HG03095 (cell line): ENCODE results near the gene RPS26.
"Not testable (repeated sequence)": the region's sequence is repeated elsewhere in the genome, so short reads cannot be mapped to it uniquely, and the experiment has no call there.

Experiments
- ATAC-seq: cut with Tn5 transposase; IDR thresholded peaks from one replicate; pipeline ENCODE4 v1.9.1; 2021; ENCODE audit warnings: moderate library complexity; ENCODE audit not compliant: unreplicated experiment

Gene RPS26

GRCh38 chr12:56041552-56042429 is at the start of gene RPS26:
RPS26 (plus strand) TSS chr12:56041918; CDS start chr12:56042167, 249 bp downstream.
- peak; percentile 90 for ATAC-seq

GRCh38 chr12:55993230-55993853 is 48.4 kb upstream of the RPS26 start:
- no peak for ATAC-seq

- no peak for ATAC-seq
These were observed 46.4 kb upstream of the RPS26 start for GRCh38 chr12:55995366-55995765.

- no peak for ATAC-seq
These were observed 45.5 kb upstream of the RPS26 start for GRCh38 chr12:55996201-55996714.

GRCh38 chr12:55996715-55997534 is 44.8 kb upstream of the RPS26 start, which contains the start of gene SUOX:
SUOX (plus strand) TSS chr12:55997276; CDS start chr12:56002222, 4,946 bp downstream.
- peak; percentile 99 for ATAC-seq

GRCh38 chr12:55997535-55997859 is 44.2 kb upstream of the RPS26 start:
- ATAC-seq, result no peak

- not testable (repeated sequence) for ATAC-seq
These were observed 42.2 kb upstream of the RPS26 start for GRCh38 chr12:55999522-55999921.

GRCh38 chr12:55999999-56000540 is 41.6 kb upstream of the RPS26 start:
- ATAC-seq, result not testable (repeated sequence)

GRCh38 chr12:56001487-56002100 is 40.1 kb upstream of the RPS26 start:
- ATAC-seq, result no peak

- ATAC-seq, result not testable (repeated sequence)
These were observed 38.3 kb upstream of the RPS26 start for GRCh38 chr12:56003376-56003775.

- ATAC-seq, result no peak
These were observed 37.5 kb upstream of the RPS26 start for GRCh38 chr12:56004211-56004610.

- ATAC-seq, result no peak
These were observed 33.9 kb upstream of the RPS26 start for GRCh38 chr12:56007564-56008559.

GRCh38 chr12:56010111-56010570 is 31.6 kb upstream of the RPS26 start:
- ATAC-seq, result no peak

- no peak for ATAC-seq
These were observed 30.1 kb upstream of the RPS26 start for GRCh38 chr12:56011509-56012090.

GRCh38 chr12:56013482-56013881 is 28.2 kb upstream of the RPS26 start:
- no peak for ATAC-seq

- ATAC-seq, result no peak
These were observed 27.5 kb upstream of the RPS26 start for GRCh38 chr12:56014205-56014604.

GRCh38 chr12:56017181-56017580 is 24.5 kb upstream of the RPS26 start:
- ATAC-seq, result no peak

GRCh38 chr12:56018356-56018755 is 23.4 kb upstream of the RPS26 start:
- ATAC-seq, result no peak
